HEK293T (cell line): ENCODE data around the gene RPS21.

Source experiments
- CTCF ChIA-PET: fragments of 350-600 bp; formaldehyde crosslinking; extraction: SDS; loops from one replicate; lab custom pipeline; 2021; ENCODE audit warnings: antibody characterized with exemption, inconsistent platforms; lab: Yijun Ruan, JAX
- POLR2A ChIA-PET: fragments of 350-600 bp; formaldehyde crosslinking; extraction: SDS; loops from one replicate; lab custom pipeline; 2020; ENCODE audit warnings: antibody characterized with exemption, inconsistent platforms; lab: Yijun Ruan, JAX
- DNase-seq: peaks from one replicate; pipeline ENCODE4 v3.0.0; 2012; ENCODE audit warnings: mixed read lengths; ENCODE audit errors: extremely low spot score
- ARNT ChIP-seq: fragments of 450-650 bp; IDR thresholded peaks from 2 replicates; pipeline ENCODE4 v1.6.1; 2017; ENCODE audit warnings: mild to moderate bottlenecking
- BHLHE40 ChIP-seq: fragments of 450-650 bp; IDR thresholded peaks from 2 replicates; pipeline ENCODE4 v1.6.1; 2016; ENCODE audit warnings: mild to moderate bottlenecking, moderate library complexity, borderline replicate concordance
- CTBP1 ChIP-seq: fragments of 450-650 bp; IDR thresholded peaks from 2 replicates; pipeline ENCODE4 v1.6.1; 2016; ENCODE audit warnings: borderline replicate concordance
- ELF4 ChIP-seq: fragments of 450-650 bp; IDR thresholded peaks from 2 replicates; pipeline ENCODE4 v1.6.1; 2017; ENCODE audit warnings: antibody characterized with exemption
- FOXA1 ChIP-seq: fragments of 450-650 bp; IDR thresholded peaks from 2 replicates; pipeline ENCODE4 v1.6.1; 2016; ENCODE audit warnings: mild to moderate bottlenecking
- FOXK2 ChIP-seq: fragments of 450-650 bp; IDR thresholded peaks from 2 replicates; pipeline ENCODE4 v1.6.1; 2016; ENCODE audit warnings: mild to moderate bottlenecking
- FOXM1 ChIP-seq: fragments of 450-650 bp; IDR thresholded peaks from 2 replicates; pipeline ENCODE4 v1.6.1; 2017; ENCODE audit warnings: mild to moderate bottlenecking, borderline replicate concordance
- HDGF ChIP-seq: fragments of 450-650 bp; IDR thresholded peaks from 2 replicates; pipeline ENCODE4 v1.6.1; 2017; ENCODE audit warnings: antibody characterized with exemption, borderline replicate concordance
- L3MBTL2 ChIP-seq: fragments of 450-650 bp; conservative IDR thresholded peaks from 2 replicates; pipeline ENCODE4 v1.6.1; 2016; ENCODE audit warnings: mild to moderate bottlenecking
- LEF1 ChIP-seq: fragments of 450-650 bp; IDR thresholded peaks from 2 replicates; pipeline ENCODE4 v1.6.1; 2017; ENCODE audit warnings: mild to moderate bottlenecking, borderline replicate concordance
- NFRKB ChIP-seq: fragments of 450-650 bp; IDR thresholded peaks from 2 replicates; pipeline ENCODE4 v1.6.1; 2016; ENCODE audit warnings: mild to moderate bottlenecking, moderate library complexity
- SP1 ChIP-seq: fragments of 450-650 bp; IDR thresholded peaks from 2 replicates; pipeline ENCODE4 v1.6.1; 2017
- SUZ12 ChIP-seq: fragments of 450-650 bp; IDR thresholded peaks from 2 replicates; pipeline ENCODE4 v1.6.1; 2016; ENCODE audit warnings: mild to moderate bottlenecking
- TARDBP ChIP-seq: fragments of 450-650 bp; IDR thresholded peaks from 2 replicates; pipeline ENCODE4 v1.6.1; 2016
- ZNF384 ChIP-seq: fragments of 450-650 bp; IDR thresholded peaks from 2 replicates; pipeline ENCODE4 v1.6.1; 2016
- TF ChIP-seq, protein P1 (sequence below): fragments of 450-650 bp; IDR thresholded peaks from 2 replicates; pipeline ENCODE4 v1.6.1; 2016

Gene RPS21

DNA sequence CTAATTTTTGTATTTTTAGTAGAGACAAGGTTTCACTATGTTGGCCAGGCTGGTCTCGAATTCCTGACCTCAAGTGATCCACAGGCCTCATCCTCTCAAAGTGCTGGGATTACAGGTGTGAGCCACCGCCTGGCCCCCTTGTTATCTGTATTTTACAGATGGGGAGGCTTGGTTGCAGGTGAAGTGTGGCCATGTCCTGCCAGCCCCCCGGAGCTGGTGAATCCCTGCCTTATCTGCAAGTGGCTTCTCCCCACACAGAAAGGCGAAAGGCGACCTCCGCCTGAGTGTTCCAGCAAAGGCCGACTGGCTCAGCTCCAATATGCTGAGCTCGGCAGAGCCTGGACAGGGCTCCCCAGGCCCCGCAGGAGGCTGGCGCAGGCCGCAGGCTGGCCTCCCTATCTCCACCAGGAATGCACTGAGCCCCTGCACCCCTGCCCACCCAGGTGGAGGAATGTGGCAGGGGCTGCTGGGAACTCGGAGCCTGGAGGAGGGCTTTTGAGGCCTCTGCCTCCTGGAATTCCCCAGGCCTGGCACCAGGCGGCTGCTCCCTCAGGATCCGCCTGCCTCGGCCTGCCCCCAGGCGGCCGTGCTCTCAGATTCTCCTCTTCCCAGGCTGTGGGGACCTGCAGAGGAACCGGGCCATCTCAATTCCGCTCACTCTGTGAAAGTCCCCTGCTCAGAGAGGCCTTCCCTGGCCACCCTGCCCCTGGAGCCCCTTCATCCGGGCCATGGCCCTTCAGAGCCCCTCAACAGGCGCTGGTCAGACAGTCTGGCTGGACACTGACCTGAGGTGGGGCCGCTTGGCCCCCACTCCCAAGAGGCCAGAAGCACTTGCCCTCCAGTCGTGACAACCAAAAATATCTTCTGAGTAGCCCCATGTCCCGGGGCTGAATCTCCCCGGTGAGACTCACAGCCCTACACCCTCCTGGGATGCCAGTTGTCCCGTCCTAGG lies 10.5 kb upstream of the RPS21 start:
- CTCF ChIA-PET: no interaction called here
- POLR2A ChIA-PET: interaction anchor here (1.3 kb wide), 1 partner anchor 10 kb away, joined by 5 read pairs; the partner anchor contains the start of gene RPS21
- TF ChIP-seq SUZ12 (no peak), HDGF (no peak), LEF1 (no peak)
- DNase-seq: no peak

- DNase-seq: no peak
- no peak for TF ChIP-seq L3MBTL2
- no peak for TF ChIP-seq CTBP1
- POLR2A ChIA-PET: interaction anchor here (1.3 kb wide), 1 partner anchor 10 kb away, joined by 5 read pairs; the partner anchor contains the start of gene RPS21
- CTCF ChIA-PET: no interaction called here
These were observed 9.8 kb upstream of the RPS21 start for GRCh38 chr20:62377064-62377461.

DNA sequence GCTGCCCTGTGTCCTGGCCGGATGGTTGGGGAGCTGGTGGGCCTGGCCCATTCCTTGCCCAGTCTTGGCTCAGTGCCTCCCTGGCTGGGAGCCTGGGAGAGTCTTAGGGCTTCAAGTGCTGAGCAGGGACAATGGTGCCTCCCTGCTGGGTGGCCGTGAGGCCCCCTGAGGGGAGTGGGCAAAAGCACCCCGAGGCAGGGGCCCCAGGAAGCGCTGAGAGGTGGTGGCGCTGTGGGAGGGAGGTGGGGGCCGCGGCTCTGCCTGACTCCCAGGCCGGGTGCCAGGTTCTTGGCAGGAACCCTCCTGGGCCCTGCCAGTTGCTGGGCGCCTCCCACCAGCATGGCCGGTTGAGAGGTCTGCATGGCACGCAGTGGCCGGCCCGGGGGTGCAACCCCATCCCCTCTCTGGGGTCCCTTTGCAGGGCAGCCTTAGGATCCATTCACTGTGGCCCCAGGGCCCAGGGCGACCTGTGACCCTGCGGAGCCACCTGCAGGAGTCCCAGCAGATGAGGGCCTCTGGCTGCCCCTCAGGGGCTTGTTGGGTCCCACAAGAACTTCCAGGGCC lies 9.2 kb upstream of the RPS21 start:
- ChIA-PET POLR2A (no interaction called here), CTCF (no interaction called here)
- no peak for TF ChIP-seq HDGF
- TF ChIP-seq CTBP1: no peak
- no peak for TF ChIP-seq NFRKB
- no peak for TF ChIP-seq SP1
- no peak for TF ChIP-seq FOXM1
- no peak for TF ChIP-seq ZNF384
- TF ChIP-seq SUZ12: no peak
- TF ChIP-seq ARNT: no peak
- no peak for TF ChIP-seq FOXA1
- DNase-seq: no peak

DNA sequence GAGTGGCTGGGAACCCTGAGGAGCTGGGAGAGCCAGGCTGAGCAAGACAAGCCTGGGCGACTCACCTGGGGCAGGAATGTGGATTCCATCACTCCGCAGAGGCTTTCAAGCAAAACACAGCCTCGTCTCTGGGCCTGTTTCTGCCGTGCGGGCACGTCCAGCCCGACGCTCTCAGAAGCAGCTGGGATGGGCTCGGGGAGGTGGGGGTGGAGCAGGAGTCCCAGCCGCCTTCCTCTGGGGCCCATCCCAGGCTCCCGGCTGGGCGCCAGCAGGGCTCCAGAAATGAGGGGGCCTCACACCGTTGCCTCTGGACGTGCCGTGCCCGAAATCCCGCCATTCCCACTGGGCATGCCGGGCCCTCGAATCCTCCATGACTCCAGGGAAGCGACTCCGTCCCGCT lies 8.7 kb upstream of the RPS21 start:
- CTCF ChIA-PET: no interaction called here
- no peak for DNase-seq
- POLR2A ChIA-PET: interaction anchor here (0.7 kb wide), 1 partner anchor 9 kb away, joined by 3 read pairs; no protein-coding TSS in a partner anchor
- no peak for TF ChIP-seq SP1

DNA sequence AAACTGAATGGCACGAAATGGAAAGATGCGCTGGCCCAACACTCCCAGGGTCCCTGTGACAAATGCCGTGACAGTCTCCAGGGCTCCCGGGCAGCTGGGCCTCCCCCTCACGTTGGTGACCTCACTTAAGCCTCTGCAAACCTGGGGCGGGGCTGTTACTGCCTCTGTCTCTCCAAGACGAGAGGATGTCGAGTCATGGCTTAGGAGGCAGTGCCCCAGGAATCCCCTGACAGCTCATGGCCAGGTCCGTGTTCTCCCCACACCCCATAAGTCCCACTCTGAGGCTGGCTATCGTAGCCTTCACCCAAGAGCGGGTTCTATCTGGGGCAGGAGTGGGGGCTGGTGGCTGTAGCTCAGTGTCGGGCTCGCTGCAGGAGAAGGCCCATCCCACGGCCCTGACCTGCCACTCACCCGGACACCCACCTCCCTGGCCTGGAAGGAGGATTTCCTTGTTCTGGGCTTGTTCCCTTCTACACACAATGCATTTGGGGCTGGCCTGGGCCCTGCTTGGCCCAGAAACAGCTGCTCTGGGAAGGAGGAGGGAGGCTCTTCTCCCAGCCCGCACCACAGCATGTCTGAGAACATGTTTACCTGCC lies 5.6 kb upstream of the RPS21 start:
- DNase-seq: no peak
- ChIA-PET POLR2A (interaction anchor here (1.0 kb wide), 1 partner anchor 11 kb away, joined by 3 read pairs; no protein-coding TSS in a partner anchor), CTCF (interaction anchor here (1.7 kb wide), 1 partner anchor 13 kb away, joined by 9 read pairs; no protein-coding TSS in a partner anchor)
- TF ChIP-seq FOXK2: no peak
- TF ChIP-seq SUZ12: no peak
- no peak for TF ChIP-seq FOXA1
- TF ChIP-seq FOXM1: no peak
- TF ChIP-seq HDGF: no peak
- no peak for TF ChIP-seq ZNF384

DNA sequence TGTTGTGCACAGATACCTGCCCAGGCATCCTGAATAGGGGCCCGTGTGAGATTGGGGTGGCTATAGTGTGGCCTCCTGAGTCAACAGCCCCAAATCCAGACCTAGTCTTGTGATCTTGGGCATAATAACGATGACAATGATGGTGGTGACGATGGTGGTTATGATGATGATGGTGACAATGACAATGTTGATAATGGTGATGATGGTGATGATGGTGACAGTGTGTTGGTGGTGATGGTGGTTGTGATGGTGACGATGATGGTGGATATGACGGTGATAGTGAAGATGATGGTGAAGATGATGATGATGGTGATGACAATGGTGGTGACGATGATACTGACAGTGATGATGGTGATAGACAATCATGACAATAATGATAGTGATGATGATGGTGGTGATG lies 5.1 kb upstream of the RPS21 start:
- ChIA-PET CTCF (interaction anchor here (1.0 to 1.7 kb wide), 4 partner anchors 13 to 81 kb away, joined by 4 to 9 read pairs (median 8); partner anchors contain the start of gene ADRM1), POLR2A (no interaction called here)
- 0 out of 2 replicates have a peak, but pooled peaks have one; percentile 33 for TF ChIP-seq TARDBP
- TF ChIP-seq HDGF: no peak
- peak; percentile 53; the same call in 1 of the 2 replicates for TF ChIP-seq CTBP1
- no peak for DNase-seq

DNA sequence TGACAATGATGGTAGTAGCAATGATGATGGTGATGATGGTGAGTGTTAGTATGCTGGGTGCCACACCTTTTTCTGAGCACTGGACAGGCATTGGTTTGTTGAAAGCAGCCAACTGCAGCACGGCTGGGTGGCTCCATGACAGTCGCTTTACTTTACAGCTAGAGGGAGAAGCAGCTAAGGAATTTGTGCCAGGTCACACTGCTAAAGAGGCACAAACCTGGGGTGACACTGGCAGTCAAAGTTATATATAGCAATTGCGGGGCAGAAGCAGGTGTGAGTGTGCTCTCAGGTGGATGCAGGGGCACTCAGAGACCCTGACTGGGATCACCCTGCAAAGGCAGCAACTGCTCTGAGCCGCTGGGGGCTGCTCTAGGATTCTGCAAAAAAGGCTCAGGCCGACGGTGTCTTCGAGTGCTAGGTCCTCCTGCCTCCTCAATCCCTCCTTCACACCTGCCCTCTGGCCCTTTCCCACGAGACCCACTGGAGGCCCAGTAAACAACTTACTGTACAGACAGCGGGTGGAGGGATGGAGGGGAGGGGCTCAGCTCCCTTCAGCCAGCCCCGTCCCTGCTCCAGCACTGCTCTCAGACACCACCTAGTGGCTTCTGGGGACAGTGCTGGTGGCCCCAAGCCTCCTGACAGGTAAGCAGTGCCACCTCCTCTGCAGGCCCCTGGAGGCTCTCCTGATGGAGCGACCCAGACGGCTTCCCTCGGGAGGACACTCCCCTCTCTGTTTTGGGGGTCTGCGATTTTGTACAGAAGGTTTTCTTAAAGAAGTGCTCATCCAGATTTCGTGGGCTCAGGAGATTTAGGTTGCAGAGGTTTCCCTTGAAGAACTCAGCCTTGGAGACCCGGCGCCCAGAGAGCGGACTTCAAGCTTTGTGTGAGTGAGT lies 4.4 kb upstream of the RPS21 start:
- CTCF ChIA-PET: interaction anchor here (0.5 to 1.7 kb wide), 12 partner anchors 11 to 555 kb away, joined by 3 to 9 read pairs (median 4); partner anchors contain the start of genes ADRM1 and LAMA5
- POLR2A ChIA-PET: interaction anchor here (0.6 to 1.2 kb wide), 4 partner anchors 14 to 85 kb away, joined by 3 to 6 read pairs (median 3); partner anchors contain the start of gene ADRM1
- peak; percentile 80 for DNase-seq
- no peak for TF ChIP-seq BHLHE40
- TF ChIP-seq HDGF: no peak
- TF ChIP-seq SP1: no peak
- no peak for TF ChIP-seq ELF4

DNA sequence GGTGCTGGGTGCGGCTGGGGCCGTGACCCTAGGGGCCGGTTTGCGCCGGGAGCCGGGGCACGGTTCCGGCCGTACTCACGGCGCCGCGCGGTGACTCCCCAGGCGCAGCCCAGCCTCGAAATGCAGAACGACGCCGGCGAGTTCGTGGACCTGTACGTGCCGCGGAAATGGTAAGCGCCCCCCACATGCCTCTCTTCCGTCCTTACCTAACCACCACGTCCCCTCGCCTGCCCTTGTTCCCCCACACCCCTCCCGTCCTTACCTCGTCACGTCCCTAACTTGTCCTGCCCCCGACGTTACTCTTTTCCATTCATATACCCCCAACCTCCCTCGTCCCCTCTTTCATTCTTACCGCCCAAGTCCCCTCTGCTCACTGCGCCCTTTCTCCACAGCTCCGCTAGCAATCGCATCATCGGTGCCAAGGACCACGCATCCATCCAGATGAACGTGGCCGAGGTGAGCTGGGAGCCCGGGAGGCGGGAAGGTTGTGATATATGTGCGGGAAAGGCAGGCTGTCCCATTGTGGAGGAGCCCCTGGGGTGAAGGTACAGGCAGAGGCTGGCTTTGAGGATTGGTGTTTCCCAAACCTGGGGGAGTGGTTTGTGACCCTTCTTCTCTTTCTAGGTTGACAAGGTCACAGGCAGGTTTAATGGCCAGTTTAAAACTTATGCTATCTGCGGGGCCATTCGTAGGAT lies 463 bp downstream of the RPS21 start:
- CTCF ChIA-PET: interaction anchor here (1.2 kb wide), 1 partner anchor 22 kb away, joined by 3 read pairs; no protein-coding TSS in a partner anchor
- no peak for DNase-seq
- POLR2A ChIA-PET: interaction anchor here (0.9 to 1.9 kb wide), 12 partner anchors 8 to 171 kb away, joined by 3 to 11 read pairs (median 4); no protein-coding TSS in a partner anchor
- TF ChIP-seq TARDBP (no peak), L3MBTL2 (no peak), NFRKB (no peak), FOXM1 (no peak), ZNF384 (no peak), FOXK2 (no peak), HDGF (no peak), ARNT (no peak), BHLHE40 (no peak), SP1 (no peak)
- TF ChIP-seq, protein P1, sequence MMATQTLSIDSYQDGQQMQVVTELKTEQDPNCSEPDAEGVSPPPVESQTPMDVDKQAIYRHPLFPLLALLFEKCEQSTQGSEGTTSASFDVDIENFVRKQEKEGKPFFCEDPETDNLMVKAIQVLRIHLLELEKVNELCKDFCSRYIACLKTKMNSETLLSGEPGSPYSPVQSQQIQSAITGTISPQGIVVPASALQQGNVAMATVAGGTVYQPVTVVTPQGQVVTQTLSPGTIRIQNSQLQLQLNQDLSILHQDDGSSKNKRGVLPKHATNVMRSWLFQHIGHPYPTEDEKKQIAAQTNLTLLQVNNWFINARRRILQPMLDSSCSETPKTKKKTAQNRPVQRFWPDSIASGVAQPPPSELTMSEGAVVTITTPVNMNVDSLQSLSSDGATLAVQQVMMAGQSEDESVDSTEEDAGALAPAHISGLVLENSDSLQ: no peak
